H9 (cell line): ENCODE measurements around the gene MLYCD. TPM values are rescaled to one million over a fixed set of nuclear protein-coding genes. Genes with fewer than 3 reads are reported as not detected.

Source experiments
- DNase-seq: peaks from one replicate; pipeline ENCODE4 v3.0.0-alpha.2; 2017
- H2AFZ ChIP-seq: one replicate; pipeline ENCODE4 v1.6.1; 2013; ENCODE audit warnings: mild to moderate bottlenecking, low read length, control low read depth, moderate library complexity
- H2AK5ac ChIP-seq: 2 replicates; pipeline ENCODE4 v1.6.1; 2013; ENCODE audit warnings: low read length, control low read depth, mixed read lengths; ENCODE audit not compliant: insufficient read length
- H2BK120ac ChIP-seq: one replicate; pipeline ENCODE4 v1.6.1; 2013; ENCODE audit warnings: low read depth, mild to moderate bottlenecking, low read length, control low read depth, inconsistent platforms; ENCODE audit not compliant: poor library complexity, severe bottlenecking
- H2BK12ac ChIP-seq: 2 replicates; pipeline ENCODE4 v1.6.1; 2013; ENCODE audit warnings: low read length, control low read depth, mixed read lengths, low read depth; ENCODE audit not compliant: insufficient read length
- H2BK15ac ChIP-seq: 2 replicates; pipeline ENCODE4 v1.6.1; 2013; ENCODE audit warnings: low read depth, low read length, control low read depth
- H2BK20ac ChIP-seq: one replicate; pipeline ENCODE4 v1.6.1; 2013; ENCODE audit warnings: low read depth, mild to moderate bottlenecking, low read length, control low read depth, inconsistent platforms; ENCODE audit not compliant: poor library complexity, severe bottlenecking
- H2BK5ac ChIP-seq: 2 replicates; pipeline ENCODE4 v1.6.1; 2013; ENCODE audit warnings: low read length, control low read depth, mixed read lengths; ENCODE audit not compliant: insufficient read length
- H3K14ac ChIP-seq: 2 replicates; pipeline ENCODE4 v1.6.1; 2013; ENCODE audit warnings: low read length, control low read depth; ENCODE audit not compliant: insufficient read depth
- H3K18ac ChIP-seq: 2 replicates; pipeline ENCODE4 v1.6.1; 2013; ENCODE audit warnings: low read depth, mild to moderate bottlenecking, mixed read lengths, low read length, control low read depth; ENCODE audit not compliant: insufficient read length
- H3K23ac ChIP-seq: 2 replicates; pipeline ENCODE4 v1.6.1; 2013; ENCODE audit warnings: low read length, control low read depth, mixed read lengths, low read depth; ENCODE audit not compliant: insufficient read length
- H3K23me2 ChIP-seq: 2 replicates; pipeline ENCODE4 v1.6.1; 2013; ENCODE audit warnings: low read depth, mild to moderate bottlenecking, mixed read lengths, low read length, control low read depth; ENCODE audit not compliant: insufficient read length, poor library complexity, severe bottlenecking
- H3K27ac ChIP-seq: 2 replicates; pipeline ENCODE4 v1.5.1; 2013; ENCODE audit warnings: low read length, control low read depth, mixed read lengths, low read depth; ENCODE audit not compliant: insufficient read length
- H3K27me3 ChIP-seq: 2 replicates; pipeline ENCODE4 v1.6.1; 2013; ENCODE audit warnings: low read length, control low read depth, inconsistent platforms; ENCODE audit not compliant: insufficient read depth
- H3K4ac ChIP-seq: 2 replicates; pipeline ENCODE4 v1.6.1; 2013; ENCODE audit warnings: low read depth, mild to moderate bottlenecking, control low read depth, inconsistent platforms, low read length, moderate library complexity
- H3K4me1 ChIP-seq: 2 replicates; pipeline ENCODE4 v1.6.1; 2013; ENCODE audit warnings: low read length, control low read depth, inconsistent platforms; ENCODE audit not compliant: insufficient read depth
- H3K4me2 ChIP-seq: 2 replicates; pipeline ENCODE4 v1.6.1; 2013; ENCODE audit warnings: low read length, control low read depth, mixed read lengths; ENCODE audit not compliant: insufficient read length, insufficient read depth
- H3K56ac ChIP-seq: 2 replicates; pipeline ENCODE4 v1.6.1; 2013; ENCODE audit warnings: low read depth, mild to moderate bottlenecking, mixed read lengths, low read length, control low read depth; ENCODE audit not compliant: insufficient read length
- H3K79me1 ChIP-seq: 2 replicates; pipeline ENCODE4 v1.6.1; 2013; ENCODE audit warnings: low read depth, mild to moderate bottlenecking, moderate library complexity, low read length, control low read depth, inconsistent platforms; ENCODE audit not compliant: insufficient read depth, poor library complexity, severe bottlenecking
- H3K79me2 ChIP-seq: 2 replicates; pipeline ENCODE4 v1.6.1; 2013; ENCODE audit warnings: low read length, control low read depth, inconsistent platforms; ENCODE audit not compliant: insufficient read depth
- H3K9ac ChIP-seq: 2 replicates; pipeline ENCODE4 v1.6.1; 2013; ENCODE audit warnings: low read length, control low read depth, mixed read lengths; ENCODE audit not compliant: insufficient read length; ENCODE audit errors: extremely low read depth
- H3K9me3 ChIP-seq: one replicate; pipeline ENCODE4 v1.6.1; 2013; ENCODE audit warnings: low read depth, low read length, inconsistent platforms; ENCODE audit not compliant: control insufficient read depth
- H3T11ph ChIP-seq: one replicate; pipeline ENCODE4 v1.6.1; 2013; ENCODE audit warnings: mild to moderate bottlenecking, low read length, control low read depth, inconsistent platforms
- H4K20me1 ChIP-seq: one replicate; pipeline ENCODE4 v1.6.1; 2013; ENCODE audit not compliant: control insufficient read depth, insufficient read length, insufficient read depth
- H4K5ac ChIP-seq: 2 replicates; pipeline ENCODE4 v1.6.1; 2013; ENCODE audit warnings: low read depth, mild to moderate bottlenecking, mixed read lengths, low read length, control low read depth; ENCODE audit not compliant: insufficient read length
- H4K8ac ChIP-seq: replicated peaks from 2 replicates; pipeline ENCODE4 v1.6.1; 2013; ENCODE audit warnings: low read length, control low read depth, mixed read lengths, low read depth; ENCODE audit not compliant: insufficient read length
- H4K91ac ChIP-seq: 2 replicates; pipeline ENCODE4 v1.6.1; 2013; ENCODE audit warnings: low read depth, mild to moderate bottlenecking, moderate library complexity, mixed read lengths, low read length, control low read depth; ENCODE audit not compliant: insufficient read length
- H3K27ac Mint-ChIP-seq, 3 experiments: 2 replicates in 2 of 3; 3 replicates in 1 of 3; pipeline ENCODE4 v1.8.0; 2020 to 2021; ENCODE audit warnings: mixed read lengths in 3 of 3, mild to moderate bottlenecking in 1 of 3, moderate library complexity in 1 of 3
- H3K27me3 Mint-ChIP-seq: 2 replicates; pipeline ENCODE4 v1.8.0; 2021; ENCODE audit warnings: low read depth, mild to moderate bottlenecking, moderate library complexity, mixed read lengths
- H3K36me3 Mint-ChIP-seq, 3 experiments: 2 replicates in 2 of 3; 3 replicates in 1 of 3; pipeline ENCODE4 v1.8.0; 2020 to 2021; ENCODE audit warnings: low read depth in 3 of 3, mixed read lengths in 3 of 3; ENCODE audit not compliant: insufficient read depth in 1 of 3
- H3K4me1 Mint-ChIP-seq, 2 experiments: 2 replicates each; pipeline ENCODE4 v1.8.0; 2020; ENCODE audit warnings: mixed read lengths in 2 of 2
- H3K4me3 Mint-ChIP-seq, 2 experiments: 2 replicates in 1 of 2; 3 replicates in 1 of 2; pipeline ENCODE4 v1.8.0; 2020 to 2021; ENCODE audit warnings: mild to moderate bottlenecking in 2 of 2, mixed read lengths in 2 of 2, moderate library complexity in 1 of 2
- H3K9me3 Mint-ChIP-seq, 2 experiments: 2 replicates in 1 of 2; 3 replicates in 1 of 2; pipeline ENCODE4 v1.8.0; 2020; ENCODE audit warnings: mild to moderate bottlenecking in 2 of 2, mixed read lengths in 2 of 2, moderate library complexity in 1 of 2
- WGBS: extraction: QIAGEN DNeasy Blood & Tissue Kit; methylation state at CpG from one replicate; pipeline ENCODE4 v1.1.7; 2013; ENCODE audit warnings: missing lambda C conversion rate, low lambda C conversion rate, mixed read lengths; ENCODE audit not compliant: insufficient read length; ENCODE audit errors: extremely low coverage; 5-methylcytosine and 5-hydroxymethylcytosine counted together
- total RNA-seq: library from RNA; stranded (reverse); gene quantifications from 2 replicates; pipeline ENCODE4 v1.2.1, GENCODE V29; 2021
- TF ChIP-seq, protein P1 (sequence below): fragments of 200-600 bp; sonication (generic); conservative IDR thresholded peaks from 3 replicates; pipeline ENCODE4 v1.8.0; 2021; ENCODE audit warnings: antibody characterized with exemption, mild to moderate bottlenecking

MLYCD gene
- total RNA-seq, 1 experiment from 2014 or later: 7.1 TPM

DNA sequence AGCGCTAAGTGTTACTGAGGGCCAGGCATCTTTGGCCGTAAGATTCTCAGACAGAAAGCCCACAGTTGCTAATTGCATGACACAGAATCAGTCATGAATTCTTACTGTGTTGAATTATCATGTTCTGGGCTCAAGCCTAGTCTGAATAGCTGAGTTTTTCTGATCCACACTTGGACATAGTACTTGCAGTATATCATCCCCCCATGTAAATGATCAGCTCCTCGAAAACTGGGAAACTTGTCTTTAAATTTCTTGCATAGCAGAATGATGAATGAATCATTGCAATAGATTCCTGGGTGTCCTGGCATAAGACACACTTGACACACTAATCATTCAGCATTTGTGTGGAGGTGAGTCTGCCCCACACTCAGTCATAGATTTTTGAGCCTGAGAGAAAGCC is 2.2 kb downstream of the MLYCD start:
- Mint-ChIP-seq H3K4me1 (peaks cover 16% of the 10 kb centered on the region in 2 experiments), H3K9me3 (no peaks in the 10 kb centered on the region; a peak in 1 of 5 replicates), H3K4me3 (no peak overlapping the region), H3K36me3 (peaks cover 0 to 2% (median 0%) of the 10 kb centered on the region in 3 experiments; a peak in 2 of 7 replicates), H3K27me3 (peaks cover 2% of the 10 kb centered on the region), H3K27ac (no peak overlapping the region)
- no peak for DNase-seq
- Histone ChIP-seq H3K9me3 (no peaks in the 10 kb centered on the region), H3K79me1 (peaks cover 2% of the 10 kb centered on the region), H3K9ac (no peak overlapping the region), H2AFZ (no peak overlapping the region), H3K27ac (no peak overlapping the region), H4K91ac (no peak overlapping the region), H2BK120ac (no peak overlapping the region), H4K8ac (no peak overlapping the region), H3K4me2 (no peak overlapping the region), H3K27me3 (no peaks in the 10 kb centered on the region), H2BK15ac (no peak overlapping the region), H3K14ac (no peak overlapping the region), H2BK5ac (no peak overlapping the region), H3K23me2 (peaks cover 8% of the 10 kb centered on the region), H4K5ac (no peak overlapping the region), H3K23ac (no peak overlapping the region), H4K20me1 (no peaks in the 10 kb centered on the region), H2BK20ac (no peak overlapping the region), H3K18ac (no peak overlapping the region), H3T11ph (no peak overlapping the region), H2BK12ac (no peak overlapping the region), H2AK5ac (no peak overlapping the region), H3K79me2 (0 out of 2 replicates have a peak, but pooled peaks cover 1% of the 10 kb centered on the region), H3K56ac (no peak overlapping the region), H3K4ac (no peak overlapping the region), H3K4me1 (peaks cover 2% of the 10 kb centered on the region; the same call in 1 of the 2 replicates)
- TF ChIP-seq, protein P1, sequence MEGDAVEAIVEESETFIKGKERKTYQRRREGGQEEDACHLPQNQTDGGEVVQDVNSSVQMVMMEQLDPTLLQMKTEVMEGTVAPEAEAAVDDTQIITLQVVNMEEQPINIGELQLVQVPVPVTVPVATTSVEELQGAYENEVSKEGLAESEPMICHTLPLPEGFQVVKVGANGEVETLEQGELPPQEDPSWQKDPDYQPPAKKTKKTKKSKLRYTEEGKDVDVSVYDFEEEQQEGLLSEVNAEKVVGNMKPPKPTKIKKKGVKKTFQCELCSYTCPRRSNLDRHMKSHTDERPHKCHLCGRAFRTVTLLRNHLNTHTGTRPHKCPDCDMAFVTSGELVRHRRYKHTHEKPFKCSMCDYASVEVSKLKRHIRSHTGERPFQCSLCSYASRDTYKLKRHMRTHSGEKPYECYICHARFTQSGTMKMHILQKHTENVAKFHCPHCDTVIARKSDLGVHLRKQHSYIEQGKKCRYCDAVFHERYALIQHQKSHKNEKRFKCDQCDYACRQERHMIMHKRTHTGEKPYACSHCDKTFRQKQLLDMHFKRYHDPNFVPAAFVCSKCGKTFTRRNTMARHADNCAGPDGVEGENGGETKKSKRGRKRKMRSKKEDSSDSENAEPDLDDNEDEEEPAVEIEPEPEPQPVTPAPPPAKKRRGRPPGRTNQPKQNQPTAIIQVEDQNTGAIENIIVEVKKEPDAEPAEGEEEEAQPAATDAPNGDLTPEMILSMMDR: no peak
- WGBS: no CpG with 5 or more reads among the region's 3 CpGs
